Ishikawa (cell line): ENCODE results near the gene MAP3K21.

Experiments
- CEBPB ChIP-seq: IDR thresholded peaks from 2 replicates; pipeline ENCODE4 v1.6.1; 2012
- CREB1 ChIP-seq: IDR thresholded peaks from 2 replicates; pipeline ENCODE4 v1.6.1; 2012; ENCODE audit warnings: low read depth
- EGR1 ChIP-seq: IDR thresholded peaks from 2 replicates; pipeline ENCODE4 v1.6.1; 2012
- EP300 ChIP-seq: IDR thresholded peaks from 2 replicates; pipeline ENCODE4 v1.6.1; 2012; ENCODE audit warnings: borderline replicate concordance
- MAX ChIP-seq: IDR thresholded peaks from 2 replicates; pipeline ENCODE4 v1.6.1; 2012
- NFIC ChIP-seq: IDR thresholded peaks from 2 replicates; pipeline ENCODE4 v1.6.1; 2012
- RAD21 ChIP-seq: IDR thresholded peaks from 2 replicates; pipeline ENCODE4 v1.6.1; 2012; ENCODE audit warnings: low read depth
- TAF1 ChIP-seq: IDR thresholded peaks from 2 replicates; pipeline ENCODE4 v1.6.1; 2012; ENCODE audit warnings: low read depth, mild to moderate bottlenecking
- YY1 ChIP-seq: IDR thresholded peaks from 2 replicates; pipeline ENCODE4 v1.6.1; 2012; ENCODE audit warnings: low read depth
- ZBTB7A ChIP-seq: IDR thresholded peaks from 2 replicates; pipeline ENCODE4 v1.6.1; 2012; ENCODE audit warnings: low read depth
- TF ChIP-seq, protein P1 (sequence below): IDR thresholded peaks from 2 replicates; pipeline ENCODE4 v1.6.1; 2012
- TF ChIP-seq, protein P2 (sequence below): IDR thresholded peaks from 2 replicates; pipeline ENCODE4 v1.6.1; 2012; ENCODE audit warnings: low read depth, mild to moderate bottlenecking

- TF ChIP-seq EGR1, result no peak
- TF ChIP-seq, protein P1, sequence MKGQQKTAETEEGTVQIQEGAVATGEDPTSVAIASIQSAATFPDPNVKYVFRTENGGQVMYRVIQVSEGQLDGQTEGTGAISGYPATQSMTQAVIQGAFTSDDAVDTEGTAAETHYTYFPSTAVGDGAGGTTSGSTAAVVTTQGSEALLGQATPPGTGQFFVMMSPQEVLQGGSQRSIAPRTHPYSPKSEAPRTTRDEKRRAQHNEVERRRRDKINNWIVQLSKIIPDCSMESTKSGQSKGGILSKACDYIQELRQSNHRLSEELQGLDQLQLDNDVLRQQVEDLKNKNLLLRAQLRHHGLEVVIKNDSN, result no peak
- TF ChIP-seq CREB1, result no peak
- no peak for TF ChIP-seq ZBTB7A
- TF ChIP-seq, protein P2, sequence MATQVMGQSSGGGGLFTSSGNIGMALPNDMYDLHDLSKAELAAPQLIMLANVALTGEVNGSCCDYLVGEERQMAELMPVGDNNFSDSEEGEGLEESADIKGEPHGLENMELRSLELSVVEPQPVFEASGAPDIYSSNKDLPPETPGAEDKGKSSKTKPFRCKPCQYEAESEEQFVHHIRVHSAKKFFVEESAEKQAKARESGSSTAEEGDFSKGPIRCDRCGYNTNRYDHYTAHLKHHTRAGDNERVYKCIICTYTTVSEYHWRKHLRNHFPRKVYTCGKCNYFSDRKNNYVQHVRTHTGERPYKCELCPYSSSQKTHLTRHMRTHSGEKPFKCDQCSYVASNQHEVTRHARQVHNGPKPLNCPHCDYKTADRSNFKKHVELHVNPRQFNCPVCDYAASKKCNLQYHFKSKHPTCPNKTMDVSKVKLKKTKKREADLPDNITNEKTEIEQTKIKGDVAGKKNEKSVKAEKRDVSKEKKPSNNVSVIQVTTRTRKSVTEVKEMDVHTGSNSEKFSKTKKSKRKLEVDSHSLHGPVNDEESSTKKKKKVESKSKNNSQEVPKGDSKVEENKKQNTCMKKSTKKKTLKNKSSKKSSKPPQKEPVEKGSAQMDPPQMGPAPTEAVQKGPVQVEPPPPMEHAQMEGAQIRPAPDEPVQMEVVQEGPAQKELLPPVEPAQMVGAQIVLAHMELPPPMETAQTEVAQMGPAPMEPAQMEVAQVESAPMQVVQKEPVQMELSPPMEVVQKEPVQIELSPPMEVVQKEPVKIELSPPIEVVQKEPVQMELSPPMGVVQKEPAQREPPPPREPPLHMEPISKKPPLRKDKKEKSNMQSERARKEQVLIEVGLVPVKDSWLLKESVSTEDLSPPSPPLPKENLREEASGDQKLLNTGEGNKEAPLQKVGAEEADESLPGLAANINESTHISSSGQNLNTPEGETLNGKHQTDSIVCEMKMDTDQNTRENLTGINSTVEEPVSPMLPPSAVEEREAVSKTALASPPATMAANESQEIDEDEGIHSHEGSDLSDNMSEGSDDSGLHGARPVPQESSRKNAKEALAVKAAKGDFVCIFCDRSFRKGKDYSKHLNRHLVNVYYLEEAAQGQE, result no peak
- no peak for TF ChIP-seq RAD21
- TF ChIP-seq TAF1, result no peak
- no peak for TF ChIP-seq EP300
- no peak for TF ChIP-seq NFIC
- no peak for TF ChIP-seq MAX
- no peak for TF ChIP-seq YY1
- no peak for TF ChIP-seq CEBPB
Measured at GRCh38 chr1:233410906-233411305, 83.4 kb downstream of the MAP3K21 start.
